NOMO-1 treated with dmso at 0.1 percent for 144 hours (cell line): ENCODE results near the gene STAT5B.
"Not testable (repeated sequence)": the region's sequence is repeated elsewhere in the genome, so short reads cannot be mapped to it uniquely, and the experiment has no call there.

Experiments
- DNase-seq: peaks from one replicate; lab custom pipeline; 2025; ENCODE audit not compliant: unreplicated experiment; lab: John Stamatoyannopoulos, UW

The STAT5B gene

DNA sequence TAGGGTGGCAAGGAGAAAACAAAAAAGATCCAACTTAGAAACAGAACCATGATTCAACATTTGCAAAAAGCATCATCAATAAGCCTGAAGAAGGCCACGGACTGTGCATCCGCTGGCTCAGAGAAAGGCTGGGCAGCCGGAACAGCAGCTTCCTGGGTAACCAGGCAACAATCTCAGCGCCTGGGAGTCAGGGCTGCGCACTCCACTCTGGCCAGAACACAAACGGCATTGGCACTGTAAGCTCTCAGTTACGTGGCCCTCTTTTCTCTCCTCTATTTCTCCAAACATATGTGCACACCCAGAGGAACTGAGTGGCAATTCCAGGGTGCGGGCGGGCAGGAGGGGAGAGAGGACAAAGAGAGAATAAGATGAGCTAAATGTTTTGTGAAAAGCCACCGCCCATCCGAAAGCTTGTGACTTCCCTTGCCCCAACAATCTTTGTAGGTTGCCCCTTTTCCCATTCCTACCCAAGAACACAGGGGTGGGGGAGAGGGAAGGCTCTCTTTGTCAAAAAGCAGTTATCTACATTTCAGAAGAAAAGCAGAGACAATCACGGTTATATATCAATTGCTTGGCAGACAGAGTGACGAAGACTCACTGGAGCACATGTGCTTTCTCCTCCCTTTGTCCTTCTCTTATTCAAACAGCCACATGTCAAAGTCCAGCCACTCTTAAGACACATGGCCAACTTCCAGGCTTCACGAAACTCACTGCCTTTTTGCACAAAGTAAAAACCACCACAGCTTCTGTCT, 75.3 kb downstream of the STAT5B start:
- DNase-seq = no peak

DNA sequence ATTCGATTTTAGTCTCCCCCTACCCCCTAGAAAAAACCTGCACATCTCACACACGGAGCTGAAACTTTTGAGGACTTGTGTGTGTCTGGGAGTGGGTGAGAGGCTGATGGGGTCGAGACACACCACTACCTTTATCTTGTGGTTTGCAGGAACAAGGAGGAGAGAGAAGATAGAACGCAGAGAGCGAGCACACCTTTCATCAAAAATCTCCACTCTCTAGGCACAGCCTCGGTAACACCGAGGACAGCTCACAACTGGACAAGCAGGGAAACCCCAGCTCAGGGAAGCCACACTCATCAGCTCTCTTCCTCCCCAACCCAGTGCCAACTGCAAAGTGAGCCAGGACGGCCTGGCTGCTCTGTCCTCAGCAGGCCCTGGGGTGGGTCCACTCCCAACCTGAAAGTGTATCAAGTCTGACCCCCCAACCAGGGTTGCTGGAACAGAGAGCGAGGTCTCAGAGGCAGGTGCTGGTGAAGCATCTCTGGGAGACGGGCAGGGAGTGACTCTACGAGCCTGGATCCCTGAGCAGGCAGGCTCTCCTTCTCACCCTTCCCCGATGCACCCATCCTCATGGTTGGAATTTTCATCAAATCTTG, 76.7 kb downstream of the STAT5B start:
- DNase-seq = no peak

DNA sequence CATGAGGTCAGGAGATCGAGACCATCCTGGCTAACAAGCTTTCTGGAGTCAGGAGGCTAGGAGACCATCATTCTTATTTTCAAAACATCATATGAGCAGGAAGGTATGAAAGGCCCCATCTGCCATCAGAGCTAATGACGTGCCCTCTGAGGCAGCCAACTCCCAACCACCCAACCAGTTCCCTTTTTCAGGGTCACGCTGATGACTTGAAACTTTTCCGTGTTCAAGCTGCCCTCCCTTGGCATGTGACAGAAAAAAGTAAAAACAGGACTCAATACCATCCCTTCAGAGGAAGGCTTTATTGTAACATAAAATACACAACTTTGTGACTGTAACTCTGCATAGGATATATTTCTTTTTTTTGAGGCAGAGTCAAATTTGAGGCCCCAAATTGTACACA, 77.3 kb downstream of the STAT5B start:
- DNase-seq = peak; percentile 74

DNA sequence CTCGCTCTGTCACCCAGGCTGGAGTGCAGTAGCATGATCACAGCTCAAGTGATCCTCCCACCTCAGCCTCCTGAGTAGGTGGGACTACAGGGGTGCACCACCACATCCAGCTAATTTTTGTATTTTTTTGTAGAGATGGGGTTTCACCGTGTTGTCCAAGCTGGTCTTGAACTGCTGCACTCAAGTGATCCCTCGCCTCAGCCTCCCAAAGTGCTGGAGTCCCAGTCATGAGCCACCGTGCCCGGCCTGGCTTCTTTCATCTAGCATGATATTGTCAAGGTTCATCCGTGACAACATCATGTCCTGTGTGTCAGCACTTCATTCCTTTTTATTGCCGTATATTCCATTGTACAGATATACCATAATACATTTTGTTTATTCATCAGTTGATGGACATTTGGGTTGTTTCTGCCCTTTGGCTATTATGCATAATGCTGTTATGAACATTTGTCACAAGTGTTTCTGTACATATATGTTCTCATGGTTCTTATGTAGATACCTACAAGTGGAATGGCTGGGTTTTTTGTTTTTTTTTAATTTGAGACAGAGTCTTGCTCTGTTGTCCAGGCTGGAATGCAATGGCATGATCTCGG, 78.5 kb downstream of the STAT5B start:
- no peak for DNase-seq

DNA sequence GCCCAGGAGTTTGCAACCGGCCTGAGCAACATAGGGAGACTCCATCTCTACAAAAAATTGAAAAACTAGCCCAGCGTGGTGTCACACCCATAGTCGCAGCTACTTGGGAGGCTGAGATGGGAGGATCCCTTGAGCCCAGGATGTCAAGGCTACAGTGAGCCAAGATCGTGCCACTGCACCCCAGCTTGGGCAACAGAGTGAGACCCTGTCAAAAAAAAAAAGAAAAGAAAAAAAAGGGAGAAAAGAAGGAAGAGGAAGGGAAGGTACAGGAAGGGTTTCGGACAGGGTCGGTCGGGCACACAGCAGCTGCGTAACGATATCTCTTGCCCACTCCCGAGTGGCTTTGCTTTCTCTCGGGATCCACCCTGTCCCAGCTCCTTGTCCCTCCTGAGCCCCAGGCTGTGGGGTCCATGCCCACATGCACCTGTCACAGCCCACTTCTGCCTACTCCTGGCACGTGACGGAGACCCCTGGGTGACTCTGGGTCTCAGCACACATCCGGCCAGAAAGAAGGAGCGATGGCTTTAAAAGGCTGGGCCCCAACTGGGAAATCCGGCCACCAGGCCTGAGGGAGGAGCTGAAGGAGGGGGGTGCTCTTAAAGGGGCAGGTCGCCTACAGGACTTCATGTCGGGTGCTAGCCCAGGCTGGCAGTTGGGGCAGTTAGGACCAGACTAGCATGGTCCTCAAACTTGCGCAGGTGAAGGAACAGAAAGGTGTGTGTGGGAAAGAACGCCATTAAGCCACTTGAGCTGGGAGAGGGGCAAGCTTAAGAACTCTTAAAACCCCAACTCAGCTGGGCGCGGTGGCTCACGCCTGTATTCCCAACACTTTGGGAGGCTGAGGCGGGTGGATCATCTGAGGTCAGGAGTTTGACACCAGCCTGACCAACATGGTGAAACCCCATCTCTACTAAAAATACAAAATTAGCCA, 82.0 kb downstream of the STAT5B start, which contains the start of gene GHDC:
Gene GHDC (minus strand): TSS at position 526 of the 931 bp plus-strand sequence. CDS start 913 bp downstream, outside the sequence.
- DNase-seq = peak; percentile 89

DNA sequence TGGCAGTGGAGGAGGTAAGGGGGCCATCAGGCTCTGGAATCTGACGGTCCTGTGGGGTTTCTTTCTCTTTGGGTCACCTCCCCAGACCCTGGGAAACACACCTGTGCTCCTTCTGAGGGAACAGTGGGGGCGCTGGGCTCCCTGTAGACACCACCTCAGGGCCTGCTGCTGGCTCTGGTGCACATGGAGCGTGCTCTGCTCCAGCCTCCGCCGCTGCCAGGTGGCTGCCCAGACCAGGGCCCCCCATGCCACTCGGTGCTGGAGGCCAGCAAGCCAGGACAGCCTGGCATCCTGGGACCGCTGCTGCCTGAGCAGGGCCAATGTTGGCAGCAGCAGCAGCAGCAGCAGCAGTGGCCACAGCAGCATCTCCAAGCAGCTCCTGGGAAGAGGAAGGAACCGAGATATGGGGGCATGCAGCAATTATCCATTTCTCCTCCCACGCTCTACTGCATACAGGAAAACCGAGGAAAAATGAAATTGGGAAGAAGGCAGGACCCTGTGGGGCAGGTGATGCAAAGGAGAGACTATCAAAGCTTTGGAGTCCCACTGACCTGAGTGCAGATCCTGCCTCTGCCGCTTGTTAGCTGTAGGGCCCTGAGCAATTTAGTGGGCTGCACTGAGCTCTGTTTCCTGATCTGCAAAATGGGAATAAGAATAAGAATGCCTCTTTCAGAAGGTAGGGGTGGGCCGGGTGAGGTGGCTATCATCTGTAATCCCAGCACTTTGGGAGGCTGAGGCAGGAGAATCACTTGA, 82.8 kb downstream of the STAT5B start:
- DNase-seq = no peak

DNA sequence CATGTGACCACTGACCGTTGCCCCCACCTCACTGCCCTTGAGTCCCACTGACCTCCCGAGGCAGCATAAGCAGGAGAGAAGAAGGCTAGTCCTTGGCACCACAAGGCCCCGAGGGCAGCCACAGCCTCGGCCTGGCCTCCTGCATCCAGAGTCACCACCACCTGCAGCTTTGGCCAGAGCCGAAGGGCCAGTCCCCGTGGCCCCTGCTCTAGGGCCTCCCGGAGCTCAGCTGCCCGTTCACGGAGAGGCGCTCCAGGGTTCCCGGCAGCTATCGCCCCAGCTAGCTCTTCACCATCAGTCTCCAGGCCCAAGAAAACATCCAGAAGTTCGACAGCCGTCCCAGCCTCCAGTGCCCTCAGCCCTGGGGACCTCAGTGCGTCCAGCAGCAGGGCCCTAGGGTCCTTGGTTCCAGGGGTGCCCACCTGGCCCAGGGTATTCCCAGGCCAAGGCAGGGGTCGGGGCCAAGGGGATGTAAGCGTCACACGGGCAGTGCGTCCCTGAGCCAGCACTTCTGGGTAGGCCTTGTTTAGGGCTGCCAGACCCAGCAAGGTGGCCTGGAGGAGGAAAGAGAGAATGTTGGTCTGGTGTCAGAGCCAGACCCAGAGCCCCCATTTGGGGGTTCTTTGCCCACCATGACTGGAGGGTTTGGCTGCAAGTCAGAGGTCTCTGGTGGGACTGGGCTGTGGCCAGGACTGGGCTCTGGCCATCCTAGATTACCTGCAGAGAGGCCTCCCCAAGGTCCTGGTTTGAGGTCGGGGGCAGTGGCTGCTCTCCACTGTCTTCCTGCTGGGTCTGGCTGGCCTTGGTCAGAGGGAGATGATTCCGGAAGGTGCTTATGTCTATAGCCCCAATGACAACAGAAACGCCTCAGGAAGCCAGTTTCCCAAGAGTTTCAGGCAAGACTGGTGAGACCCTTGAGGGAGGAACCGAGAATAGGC, 83.7 kb downstream of the STAT5B start:
- no peak for DNase-seq

DNA sequence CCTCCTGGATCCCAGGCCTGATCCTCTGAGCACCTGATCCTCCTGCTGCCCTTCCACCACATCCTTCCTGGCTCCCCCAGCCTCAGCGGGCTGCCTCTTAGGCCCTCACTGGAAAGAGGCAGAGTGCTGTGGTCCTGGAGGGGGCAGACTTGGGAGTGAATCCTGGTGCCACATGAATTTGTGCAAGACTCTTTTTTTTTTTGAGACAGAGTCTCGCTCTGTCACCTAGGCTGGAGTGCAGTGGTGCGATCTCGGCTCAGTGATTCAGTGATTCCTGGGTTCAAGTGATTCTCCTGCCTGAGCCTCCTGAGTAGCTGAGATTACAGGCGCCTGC, 84.9 kb downstream of the STAT5B start:
- DNase-seq = no peak

DNA sequence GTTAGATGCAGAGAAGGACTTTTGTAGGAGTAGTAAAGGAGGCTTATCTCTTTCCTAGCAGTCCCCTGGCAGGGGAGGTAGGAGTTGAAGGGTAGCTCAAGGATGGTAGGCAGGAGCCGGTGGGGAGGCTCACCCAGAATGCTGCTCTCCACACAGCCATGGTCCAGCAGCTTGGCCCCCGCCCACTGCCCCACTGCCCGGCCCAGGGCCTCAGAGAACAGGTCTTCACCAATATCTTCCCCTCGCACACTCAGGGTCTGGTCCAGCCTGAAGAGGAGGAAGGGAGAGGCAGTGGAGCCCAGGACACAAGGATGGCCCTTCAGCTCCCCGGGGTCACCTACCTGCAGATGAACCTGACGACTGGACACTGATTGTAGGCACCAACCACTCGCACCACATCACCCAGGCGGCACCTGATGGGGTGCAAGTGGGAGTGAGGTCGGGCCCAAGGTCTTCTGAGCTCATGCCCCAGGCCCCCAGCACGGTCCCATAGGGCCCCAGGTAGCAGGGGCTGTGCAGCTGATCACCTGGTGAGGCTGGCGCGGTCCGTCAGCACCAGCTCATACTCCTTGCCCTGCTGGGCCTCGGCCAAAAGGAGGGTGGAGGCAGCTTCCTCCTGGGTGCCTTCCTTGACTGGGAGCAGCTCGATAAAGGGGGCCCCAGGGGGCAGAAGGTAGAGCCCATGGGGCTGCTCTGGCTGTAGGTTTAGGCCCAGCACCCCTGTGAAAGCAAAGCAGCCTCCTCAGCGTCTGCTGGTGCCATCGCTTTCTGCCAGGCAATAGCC, 85.5 kb downstream of the STAT5B start:
- no peak for DNase-seq

DNA sequence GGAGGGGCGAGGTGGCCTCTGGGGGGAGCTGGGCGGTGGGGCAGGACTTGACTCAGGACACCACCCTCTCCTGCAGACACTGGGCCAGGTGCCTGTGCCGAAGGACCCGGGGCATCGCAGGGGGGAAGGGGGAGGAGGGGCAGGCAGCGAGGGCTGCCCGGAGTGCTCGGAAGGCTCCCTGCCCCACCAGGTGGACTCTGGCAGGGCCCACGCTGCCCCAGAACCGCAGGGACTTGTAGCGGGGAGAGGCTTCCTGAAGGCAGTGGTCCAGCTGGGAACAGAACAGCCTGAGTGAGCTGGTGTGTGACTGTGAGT, 86.6 kb downstream of the STAT5B start:
- DNase-seq = no peak

DNA sequence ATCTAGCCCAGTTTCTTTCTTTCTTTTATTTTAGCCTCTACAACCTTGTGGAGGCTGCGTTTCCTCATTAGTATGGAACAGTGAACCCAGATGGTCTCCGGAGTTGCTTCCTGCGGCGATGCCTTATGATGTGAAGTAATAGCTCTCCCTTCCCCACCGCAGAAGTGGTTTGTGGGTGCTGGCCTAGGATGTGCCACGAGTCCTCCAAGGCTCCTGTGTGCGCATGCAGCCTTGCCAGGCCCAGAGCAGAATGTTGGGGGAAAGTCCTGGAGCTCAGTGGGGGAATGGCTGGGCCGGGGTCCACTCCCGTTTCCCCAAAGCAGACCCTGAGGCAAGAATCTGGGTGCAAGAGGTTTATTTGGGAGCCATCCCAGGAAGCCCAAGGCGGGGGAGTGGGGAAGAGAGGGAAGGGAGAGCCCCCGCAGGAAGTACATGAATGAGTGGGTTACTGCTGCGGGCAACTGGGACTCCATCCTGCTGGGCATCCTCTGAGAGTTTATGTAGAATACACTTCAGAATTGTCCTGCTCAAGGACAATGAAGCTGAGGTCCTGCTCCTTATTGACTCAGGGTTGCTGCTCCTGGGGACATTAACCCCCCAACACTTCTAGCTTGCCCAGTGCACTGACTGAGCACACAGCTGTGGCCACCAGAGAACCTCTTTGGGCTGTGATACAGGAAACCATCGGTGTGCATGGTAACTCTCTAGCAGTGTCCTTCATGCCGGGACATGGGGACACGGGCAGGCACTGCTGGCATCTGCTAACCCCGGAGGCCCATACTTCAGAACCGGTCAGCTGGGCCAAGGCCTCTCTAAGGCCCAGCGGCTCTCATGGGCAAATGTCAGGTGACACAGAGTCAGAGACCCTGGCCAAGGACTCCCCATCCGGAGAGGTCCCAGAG, 87.2 kb downstream of the STAT5B start:
- DNase-seq = peak; percentile 43

DNA sequence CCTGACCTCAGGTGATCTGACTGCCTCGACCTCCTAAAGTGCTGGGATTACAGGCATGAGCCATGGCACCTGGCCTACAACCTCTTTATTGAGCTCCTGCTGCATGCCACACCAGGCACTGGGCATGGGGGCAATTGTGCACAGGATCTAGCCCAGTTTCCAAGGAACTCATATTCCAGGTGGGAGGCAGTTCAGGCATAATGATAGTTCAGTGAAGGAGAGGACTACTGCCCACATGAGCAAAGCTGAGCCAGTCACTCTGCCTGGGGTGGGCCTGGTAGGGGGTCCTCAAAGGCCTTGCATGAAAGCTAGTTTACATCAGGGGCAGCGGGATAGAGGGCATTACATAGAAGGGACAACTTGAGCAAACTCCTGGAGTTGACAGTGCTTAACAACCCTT, 88.4 kb downstream of the STAT5B start:
- DNase-seq = no peak

DNA sequence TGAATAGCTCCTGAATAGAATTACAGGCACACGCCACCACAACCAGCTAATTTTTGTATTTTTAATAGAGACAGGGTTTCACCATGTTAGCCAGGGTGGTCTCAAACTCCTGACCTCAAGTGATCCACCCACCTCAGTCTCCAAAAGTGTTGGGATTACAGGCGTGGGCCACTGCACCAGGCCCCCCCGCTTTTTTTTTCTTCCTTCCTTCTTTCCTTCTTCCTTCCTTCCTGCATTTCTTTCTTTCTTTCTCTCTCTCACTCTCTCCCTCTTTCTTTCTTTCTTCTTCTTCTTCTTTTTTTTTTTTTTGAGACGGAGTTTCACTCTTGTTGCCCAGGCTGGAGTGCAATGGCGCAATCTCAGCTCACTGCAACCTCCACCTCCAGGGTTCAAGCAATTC, 90.0 kb downstream of the STAT5B start:
- not testable (repeated sequence) for DNase-seq

DNA sequence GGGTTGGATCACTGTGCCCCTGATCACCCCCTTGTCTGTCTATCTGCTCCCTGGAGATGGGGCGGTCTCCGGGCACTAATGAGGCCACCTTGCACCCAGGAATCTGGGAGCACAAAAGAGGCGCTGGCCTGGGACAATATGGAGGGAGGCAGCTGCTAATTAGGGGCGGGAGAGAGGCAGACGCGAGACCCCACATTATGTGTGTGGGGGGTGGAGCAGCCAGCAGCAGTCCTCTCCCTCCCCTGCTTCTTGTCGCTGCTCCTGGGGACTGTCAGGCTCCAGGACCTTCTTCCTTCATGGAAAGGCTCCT, 90.6 kb downstream of the STAT5B start:
- no peak for DNase-seq

DNA sequence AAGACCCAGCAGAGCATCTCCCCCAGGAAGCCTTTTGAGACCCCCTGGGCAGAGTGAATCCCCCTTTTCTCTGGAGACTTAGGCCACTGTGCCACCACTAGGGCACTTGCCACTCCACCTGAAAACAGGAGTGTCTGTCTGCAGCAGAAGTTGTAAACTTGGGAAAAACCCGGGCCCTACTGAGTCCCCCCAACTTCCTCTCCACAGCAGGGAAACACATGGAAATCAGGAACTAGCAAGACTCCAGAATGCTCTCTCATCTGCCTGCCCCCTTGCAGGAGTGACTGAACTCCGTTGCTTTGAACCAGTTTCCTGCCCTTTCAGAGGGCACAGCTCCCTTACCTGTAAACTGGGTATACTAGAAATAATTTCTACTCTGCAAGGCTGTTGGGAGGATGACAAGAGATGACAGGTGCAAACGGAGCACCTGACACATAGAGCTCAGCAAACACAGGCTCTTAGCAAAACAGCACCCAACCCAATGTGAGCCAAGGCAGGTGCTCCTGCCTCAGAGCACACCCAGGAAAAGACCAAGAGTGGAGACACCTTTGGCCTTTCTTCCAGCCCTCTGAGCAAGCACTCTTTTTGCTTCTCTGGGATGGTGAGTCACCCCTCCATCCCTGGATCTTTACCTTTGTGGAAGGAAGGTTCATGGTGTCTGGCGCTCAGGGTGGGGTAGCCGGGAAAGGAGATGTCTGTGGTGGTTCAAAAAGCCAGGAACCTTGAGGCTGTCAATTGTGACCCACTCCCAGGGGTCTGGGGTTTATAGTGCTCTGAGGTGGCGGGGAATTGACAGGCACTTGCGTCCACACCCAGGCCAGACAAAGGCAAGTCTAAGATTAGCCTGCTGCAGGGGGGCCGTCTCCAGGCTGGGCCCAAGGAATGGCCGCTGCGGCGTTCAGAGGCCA, 91.2 kb downstream of the STAT5B start, which contains the start of gene HCRT:
Gene HCRT (minus strand): TSS at position 740 of the 908 bp plus-strand sequence. CDS start 87 bp downstream, at position 653.
- no peak for DNase-seq

DNA sequence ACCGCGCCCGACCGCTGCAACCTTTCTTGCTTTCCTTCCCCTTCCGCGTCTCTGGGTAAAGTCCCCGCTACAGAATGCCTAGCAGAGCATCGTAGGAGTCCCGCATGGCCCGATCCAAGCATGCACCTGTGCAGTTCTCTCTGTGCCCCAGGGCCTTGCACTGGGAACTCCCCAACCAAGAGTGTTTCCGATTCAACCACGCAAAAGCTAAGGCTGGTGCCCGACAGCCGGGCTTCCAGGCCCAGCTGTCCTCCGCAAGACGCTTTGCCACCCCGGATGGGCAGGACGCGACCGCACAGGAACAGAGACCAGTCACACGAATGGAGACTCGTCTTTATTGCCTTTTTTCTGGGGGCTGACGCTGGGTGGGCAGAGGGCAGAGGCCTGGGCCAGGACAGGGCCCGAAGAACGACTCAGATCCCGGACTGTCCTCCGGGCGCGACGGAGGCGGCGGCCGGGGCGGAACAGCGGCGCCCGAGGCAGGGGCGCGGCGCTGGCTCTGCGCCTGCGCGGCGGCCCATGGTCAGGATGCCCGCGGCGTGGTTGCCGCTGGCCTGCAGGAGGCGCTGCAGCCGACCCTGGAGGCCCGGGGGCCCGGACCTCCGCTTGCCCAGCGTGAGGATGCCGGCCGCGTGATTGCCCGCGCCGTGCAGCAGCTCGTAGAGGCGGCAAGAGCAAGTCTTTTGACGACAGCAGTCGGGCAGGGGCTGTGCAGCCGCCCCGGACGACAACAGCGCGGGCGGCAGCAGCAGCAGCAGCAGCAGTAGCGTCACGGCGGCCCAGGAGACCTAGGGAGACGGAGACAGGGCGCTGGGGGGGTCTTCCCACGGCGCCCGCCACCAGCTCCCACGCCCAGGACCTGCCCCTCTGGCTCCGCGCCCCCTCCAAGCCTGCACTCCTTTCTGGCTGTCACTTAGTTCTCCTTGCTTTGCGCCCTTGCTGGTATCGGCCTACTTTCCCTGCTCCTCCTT, 92.2 kb downstream of the STAT5B start:
- DNase-seq = peak; percentile 70
